K562 (cell line): ENCODE results near the gene PCDH9. TPM values are rescaled to one million over a fixed set of nuclear protein-coding genes. Genes with fewer than 3 reads are reported as not detected.
A peak's percentile ranks its signal among the peaks of the same experiment; 100 is the strongest.

Experiments used
- ATAC-seq: fragments of 200-7000 bp; cut with Tn5 transposase; 3 replicates; pipeline ENCODE4 v1.9.1; 2020; ENCODE audit warnings: moderate library complexity
- BruUV-seq: library from RNA; stranded (reverse); fragments of 400-500 nt; replicated peaks from 2 replicates; lab custom pipeline; 2021; lab: Mats Ljungman, UMichigan
- CTCF ChIA-PET: fragments of 300-600 bp; formaldehyde crosslinking; extraction: SDS; loops from one replicate; lab custom pipeline; 2021; ENCODE audit warnings: low intra/inter-chr PET ratio; lab: Yijun Ruan, JAX
- POLR2A ChIA-PET: fragments of 300-600, 350-650 bp; sonication (Branson Sonifier 250); formaldehyde crosslinking; extraction: SDS; loops from one replicate; lab custom pipeline; 2021; ENCODE audit warnings: antibody characterized with exemption, inconsistent platforms; lab: Yijun Ruan, JAX
- DNase-seq, 4 experiments: peaks; one replicate each; pipeline versions ENCODE4 v3.0.0 to v3.0.0-alpha.2; 2011 to 2018; ENCODE audit warnings: low spot score in 3 of 4, mixed read lengths in 3 of 4; ENCODE audit errors: extremely low read depth in 1 of 4
- FAIRE-seq: peaks from 2 replicates; lab custom pipeline; 2011; peaks lifted over from hg19 to GRCh38; lab: Jason Lieb, UNC
- H2AFZ ChIP-seq: 2 replicates; pipeline ENCODE4 v1.6.0; 2011; ENCODE audit warnings: low read depth, low read length, control low read depth, inconsistent platforms
- H3K27ac ChIP-seq: fragments of 200-600 bp; 3 replicates; pipeline ENCODE4 v1.8.0; 2011; ENCODE audit warnings: low read depth, mild to moderate bottlenecking, control low read depth, inconsistent platforms, low read length, moderate library complexity, mixed read lengths; ENCODE audit errors: extremely low read depth
- H3K27me3 ChIP-seq, 2 experiments: fragments of 300-600 bp in 1 of 2; 2 replicates in 1 of 2; 3 replicates in 1 of 2; pipeline versions ENCODE4 v1.6.0 to v1.8.0; 2011; ENCODE audit warnings: inconsistent platforms in 2 of 2, low read length in 2 of 2, mild to moderate bottlenecking in 1 of 2, mixed read lengths in 1 of 2, moderate library complexity in 1 of 2; ENCODE audit not compliant: control insufficient read depth in 2 of 2, insufficient read depth in 2 of 2
- H3K36me3 ChIP-seq: fragments of 300-600 bp; 3 replicates; pipeline ENCODE4 v1.8.0; 2011; ENCODE audit warnings: mild to moderate bottlenecking, low read length, inconsistent platforms; ENCODE audit not compliant: control insufficient read depth, insufficient read depth
- H3K4me1 ChIP-seq, 2 experiments: fragments of 200-600 bp in 1 of 2; replicated peaks in 1 of 2; 2 replicates in 1 of 2; 3 replicates in 1 of 2; pipeline versions ENCODE4 v1.5.1 to v1.8.0; 2011; ENCODE audit warnings: inconsistent platforms in 2 of 2, low read length in 2 of 2, mild to moderate bottlenecking in 1 of 2, mixed read lengths in 1 of 2, moderate library complexity in 1 of 2; ENCODE audit not compliant: control insufficient read depth in 2 of 2, insufficient read depth in 2 of 2
- H3K4me2 ChIP-seq: 2 replicates; pipeline ENCODE4 v1.6.1; 2011; ENCODE audit warnings: low read length, control low read depth, inconsistent platforms, mixed read lengths; ENCODE audit not compliant: insufficient read depth
- H3K4me3 ChIP-seq: fragments of 200-600 bp; sonication (generic), shearing (Covaris generic); 2 replicates; pipeline ENCODE4 v1.5.1; 2016; ENCODE audit warnings: control low read depth, inconsistent platforms
- H3K79me2 ChIP-seq: fragments of 200-600 bp; 3 replicates; pipeline ENCODE4 v1.8.0; 2011; ENCODE audit warnings: low read length, inconsistent platforms; ENCODE audit not compliant: control insufficient read depth, insufficient read depth
- H3K9ac ChIP-seq, 2 experiments: 2 replicates each; pipeline versions ENCODE4 v1.6.0 to v1.6.1; 2011; ENCODE audit warnings: low read depth in 2 of 2, low read length in 2 of 2, control low read depth in 1 of 2, inconsistent platforms in 1 of 2, mild to moderate bottlenecking in 1 of 2, mixed read lengths in 1 of 2; ENCODE audit not compliant: insufficient read depth in 1 of 2
- H3K9me1 ChIP-seq: one replicate; pipeline ENCODE4 v1.6.0; 2011; ENCODE audit warnings: inconsistent platforms, mild to moderate bottlenecking, low read length, moderate library complexity; ENCODE audit not compliant: control insufficient read depth, insufficient read depth
- H3K9me3 ChIP-seq: replicated peaks from 2 replicates; pipeline ENCODE4 v1.5.1; 2011; ENCODE audit warnings: low read depth, low read length, inconsistent platforms; ENCODE audit not compliant: control insufficient read depth, insufficient read depth
- H4K20me1 ChIP-seq: replicated peaks from 2 replicates; pipeline ENCODE4 v1.6.1; 2011; ENCODE audit warnings: low read length, inconsistent platforms, mixed read lengths; ENCODE audit not compliant: control insufficient read depth, insufficient read depth
- ARNT ChIP-seq, 2 experiments: fragments of 450-650 bp; IDR thresholded peaks; 2 replicates each; pipeline ENCODE4 v1.6.1; 2016; ENCODE audit warnings: mild to moderate bottlenecking in 1 of 2
- CBX8 ChIP-seq: fragments of 200-600 bp; sonication (generic); IDR thresholded peaks from 2 replicates; pipeline ENCODE4 v1.6.1; 2012; ENCODE audit warnings: borderline replicate concordance, mixed run types, low read depth, mild to moderate bottlenecking, moderate library complexity, mixed read lengths, low read length, control low read depth, inconsistent platforms; ENCODE audit not compliant: poor library complexity, severe bottlenecking; ENCODE audit errors: extremely low read depth
- HDAC6 ChIP-seq: IDR thresholded peaks from 2 replicates; pipeline ENCODE4 v1.6.1; 2012; ENCODE audit warnings: low read depth, mild to moderate bottlenecking, control low read depth, inconsistent platforms, low read length, moderate library complexity
- NFE2 ChIP-seq: IDR thresholded peaks from 2 replicates; pipeline ENCODE4 v1.6.1; 2014; ENCODE audit warnings: antibody characterized with exemption, low read depth
- RBM22 ChIP-seq: fragments of 200-400 bp; formaldehyde crosslinking; IDR thresholded peaks from 2 replicates; pipeline ENCODE4 v1.6.1; 2018; ENCODE audit warnings: low read length, low read depth; ENCODE audit not compliant: poor library complexity, severe bottlenecking
- SRSF3 ChIP-seq: fragments of 200-400 bp; formaldehyde crosslinking; IDR thresholded peaks from 2 replicates; pipeline ENCODE4 v1.6.1; 2016; ENCODE audit warnings: mild to moderate bottlenecking, low read length, moderate library complexity; ENCODE audit not compliant: insufficient read depth
- TCF3 ChIP-seq: sonication (generic); formaldehyde crosslinking; IDR thresholded peaks from 2 replicates; pipeline ENCODE4 v1.4.0; 2020; ENCODE audit warnings: mild to moderate bottlenecking, missing genetic modification reagents
- ZFPM2 ChIP-seq: fragments of 250-450 bp; sonication (Bioruptor Pico); IDR thresholded peaks from 2 replicates; pipeline ENCODE4 v1.5.1; 2022; ENCODE audit warnings: mild to moderate bottlenecking
- ZNF695 ChIP-seq: fragments of 450-650 bp; formaldehyde crosslinking; IDR thresholded peaks from 2 replicates; pipeline ENCODE4 v1.4.0; 2020; ENCODE audit warnings: mild to moderate bottlenecking, moderate library complexity
- WGBS: fragments of 100-300 bp; shearing (Covaris generic); methylation state at CpG from one replicate; pipeline ENCODE4 v1.1.6; 2016; ENCODE audit warnings: low coverage, mixed read lengths; ENCODE audit not compliant: insufficient coverage; ENCODE audit errors: missing lambda C conversion rate; 5-methylcytosine and 5-hydroxymethylcytosine counted together
- in situ Hi-C: fragments of 300-500 bp; cut with MboI; formaldehyde crosslinking; loops from 4 replicates; pipeline ENCODE4 v1.15.0; 2018; ENCODE audit warnings: inconsistent platforms, mixed read lengths
- intact Hi-C: fragments of 100-400 bp; cut with micrococcal nuclease; formaldehyde crosslinking; loops from 2 replicates; pipeline ENCODE4 v1.14.2; 2022
- polyA plus RNA-seq, 8 experiments: library from polyadenylated mRNA; depleted of rRNA in 4 of 8; stranded (reverse) in 5 of 8; unstranded in 3 of 8; fragments of >200 nt; fragmentation: Nextera tagmentation in 2 of 8; fragmentation: Illumina TruSeq in 1 of 8; extraction: Ambion mirVana in 2 of 8; extraction: Trizol in 1 of 8; gene quantifications; 2 replicates each; pipeline versions ENCODE4 v1.2.1 to v1.2.3, GENCODE V29; 2011 to 2014; ENCODE audit warnings: inconsistent platforms in 1 of 8, missing spikeins in 1 of 8
- total RNA-seq, 7 experiments: library from RNA; depleted of rRNA in 6 of 7; stranded (reverse); fragments of >200 nt in 6 of 7; fragmentation: Illumina TruSeq in 2 of 7; extraction: Trizol in 2 of 7; gene quantifications; 2 replicates each; pipeline versions ENCODE4 v1.2.1 to v1.2.3, GENCODE V29; 2011 to 2021; ENCODE audit warnings: low replicate concordance in 1 of 7
- TF ChIP-seq, protein P1 (sequence below): fragments of 250-450 bp; sonication (Bioruptor Pico); IDR thresholded peaks from 2 replicates; pipeline ENCODE4 v1.5.0; 2021; ENCODE audit warnings: mild to moderate bottlenecking, borderline replicate concordance
- TF ChIP-seq, protein P2 (sequence below): fragments of 250-450 bp; sonication (Bioruptor Pico); IDR thresholded peaks from 2 replicates; pipeline ENCODE4 v1.8.0; 2022; ENCODE audit warnings: inconsistent platforms, mild to moderate bottlenecking, moderate library complexity, borderline replicate concordance

The PCDH9 gene
- total and polyA plus RNA-seq, 9 of the 15 experiments (the other 6 are each of a cell fraction or from before 2014, with no cell fraction given), result 1.1 to 6.7 (median 4.9) TPM

DNA sequence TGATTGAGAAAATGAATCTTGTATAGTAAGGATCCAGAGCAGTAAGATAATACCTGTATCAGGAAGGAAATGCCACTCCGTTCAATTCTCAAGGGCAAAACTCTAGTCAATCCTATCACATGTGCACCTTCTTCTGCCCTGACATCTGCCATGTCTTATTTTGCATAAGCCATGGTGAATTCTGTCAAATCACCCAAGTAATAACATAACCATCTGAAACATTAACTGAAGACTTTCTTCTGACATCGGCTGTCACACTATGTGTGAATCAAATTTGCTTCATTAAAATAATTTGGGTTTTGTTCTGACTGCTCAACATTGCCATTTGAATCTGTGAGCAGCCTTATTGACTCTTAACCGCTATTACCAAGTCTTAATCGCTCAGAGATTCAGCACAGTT, 91.2 kb downstream of the PCDH9 start:
- no TSS peak for BruUV-seq
- FAIRE-seq (no peak), ATAC-seq (no peak)
- Histone ChIP-seq H4K20me1 (no peaks in the 10 kb centered on the region), H3K27me3 (no peaks in the 10 kb centered on the region), H3K9me3 (no peaks in the 10 kb centered on the region), H3K4me1 (peaks cover 0 to 12% of the 10 kb centered on the region in 2 experiments; a peak in 1 of 5 replicates)
- WGBS, result 50% methylated on average over 4 of the region's 4 CpGs
- CTCF ChIA-PET, result no interaction called here
- TF ChIP-seq, protein P1, sequence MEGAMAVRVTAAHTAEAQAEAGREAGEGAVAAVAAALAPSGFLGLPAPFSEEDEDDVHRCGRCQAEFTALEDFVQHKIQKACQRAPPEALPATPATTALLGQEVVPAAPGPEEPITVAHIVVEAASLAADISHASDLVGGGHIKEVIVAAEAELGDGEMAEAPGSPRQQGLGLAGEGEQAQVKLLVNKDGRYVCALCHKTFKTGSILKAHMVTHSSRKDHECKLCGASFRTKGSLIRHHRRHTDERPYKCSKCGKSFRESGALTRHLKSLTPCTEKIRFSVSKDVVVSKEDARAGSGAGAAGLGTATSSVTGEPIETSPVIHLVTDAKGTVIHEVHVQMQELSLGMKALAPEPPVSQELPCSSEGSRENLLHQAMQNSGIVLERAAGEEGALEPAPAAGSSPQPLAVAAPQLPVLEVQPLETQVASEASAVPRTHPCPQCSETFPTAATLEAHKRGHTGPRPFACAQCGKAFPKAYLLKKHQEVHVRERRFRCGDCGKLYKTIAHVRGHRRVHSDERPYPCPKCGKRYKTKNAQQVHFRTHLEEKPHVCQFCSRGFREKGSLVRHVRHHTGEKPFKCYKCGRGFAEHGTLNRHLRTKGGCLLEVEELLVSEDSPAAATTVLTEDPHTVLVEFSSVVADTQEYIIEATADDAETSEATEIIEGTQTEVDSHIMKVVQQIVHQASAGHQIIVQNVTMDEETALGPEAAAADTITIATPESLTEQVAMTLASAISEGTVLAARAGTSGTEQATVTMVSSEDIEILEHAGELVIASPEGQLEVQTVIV (CRISPR knock-in tag), result no peak
- TF ChIP-seq SRSF3, result no peak
- no peak for TF ChIP-seq NFE2
- no peak for TF ChIP-seq ARNT (IDR thresholded peaks at IDR 0.05)
- TF ChIP-seq TCF3 (CRISPR knock-in tag), result no peak
- no peak for TF ChIP-seq HDAC6
- no peak for TF ChIP-seq ZFPM2 (CRISPR knock-in tag)
- no peak for TF ChIP-seq ZNF695
- TF ChIP-seq CBX8, result no peak
- TF ChIP-seq, protein P2, sequence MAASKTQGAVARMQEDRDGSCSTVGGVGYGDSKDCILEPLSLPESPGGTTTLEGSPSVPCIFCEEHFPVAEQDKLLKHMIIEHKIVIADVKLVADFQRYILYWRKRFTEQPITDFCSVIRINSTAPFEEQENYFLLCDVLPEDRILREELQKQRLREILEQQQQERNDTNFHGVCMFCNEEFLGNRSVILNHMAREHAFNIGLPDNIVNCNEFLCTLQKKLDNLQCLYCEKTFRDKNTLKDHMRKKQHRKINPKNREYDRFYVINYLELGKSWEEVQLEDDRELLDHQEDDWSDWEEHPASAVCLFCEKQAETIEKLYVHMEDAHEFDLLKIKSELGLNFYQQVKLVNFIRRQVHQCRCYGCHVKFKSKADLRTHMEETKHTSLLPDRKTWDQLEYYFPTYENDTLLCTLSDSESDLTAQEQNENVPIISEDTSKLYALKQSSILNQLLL, result no peak
- TF ChIP-seq RBM22, result no peak
- TF ChIP-seq, all 486 proteins: peak for 0
- no peak for DNase-seq
- Histone ChIP-seq H3K9me1 (no peaks in the 10 kb centered on the region), H3K27ac (no peak overlapping the region), H2AFZ (peak overlapping the region; percentile 37; the same call in 1 of the 2 replicates), H3K79me2 (no peaks in the 10 kb centered on the region), H3K36me3 (no peaks in the 10 kb centered on the region), H3K9ac (no peak overlapping the region), H3K4me3 (no peak overlapping the region), H3K4me2 (no peak overlapping the region)
- POLR2A ChIA-PET, result interaction anchor here (1.0 kb wide), 1 partner anchor 18 kb away, joined by 3 read pairs; no protein-coding TSS in a partner anchor
- intact Hi-C loops (no loop called here), in situ Hi-C loops (no loop called here)
